Measurements from ENCODE around the gene PPP1R18.
A peak's percentile ranks its signal among the peaks of the same experiment; 100 is the strongest.
"Not testable (repeated sequence)": the region's sequence is repeated elsewhere in the genome, so short reads cannot be mapped to it uniquely, and the experiment has no call there.

The PPP1R18 gene

DNA sequence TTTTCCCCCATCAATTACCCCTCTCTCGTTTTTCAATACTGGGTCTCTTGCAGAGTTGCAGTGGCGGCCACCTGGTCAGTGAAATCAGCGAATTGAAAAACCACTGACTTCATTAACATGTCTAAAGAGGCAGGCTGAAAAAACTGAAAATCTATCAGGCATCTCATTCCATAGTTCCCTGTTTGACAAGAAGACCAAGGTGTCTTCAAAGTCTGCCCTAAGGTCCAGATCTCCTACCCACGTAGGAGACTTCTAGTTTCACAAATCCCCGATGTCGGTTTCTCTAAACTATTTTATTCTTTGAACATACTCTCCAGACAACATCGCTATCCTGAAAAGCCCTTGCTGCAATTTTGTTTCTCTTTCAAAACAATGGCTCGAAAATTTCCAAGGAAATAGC lies 32.9 kb upstream of the PPP1R18 start:
- Histone ChIP-seq H3K9me3 (ENCODE audit: control insufficient read depth, low read length) (no peaks in the 10 kb centered on the region), H3K18ac (ENCODE audit: low read depth in 1 of 2, low read length in 2 of 2) (peak overlapping the region; percentile 61 to 80), H2BK120ac (ENCODE audit: low read depth, low read length) (peak overlapping the region; percentile 6), H2BK12ac (ENCODE audit: low read length in 2 of 2) (peak overlapping the region in 1 of 2 experiments; percentile 66), H3K4me3 (ENCODE audit: insufficient read depth in 1 of 2, low read depth in 1 of 2, low read length in 2 of 2) (peak overlapping the region in 1 of 2 experiments; percentile 93), H2AK5ac (ENCODE audit: low read length, severe bottlenecking) (peak overlapping the region; percentile 79), H2BK5ac (ENCODE audit: low read depth, low read length, poor library complexity, severe bottlenecking) (peak overlapping the region; percentile 66), H3K36me3 (ENCODE audit: control insufficient read depth in 1 of 2, insufficient read depth in 2 of 2, low read depth in 1 of 2, low read length in 2 of 2) (peaks cover 23 to 31% of the 10 kb centered on the region in 2 experiments), H3K9ac (ENCODE audit: low read length) (peak overlapping the region; percentile 99), H3K27me3 (ENCODE audit: control insufficient read depth in 1 of 2, insufficient read depth in 1 of 2, low read length in 2 of 2) (no peaks in the 10 kb centered on the region), H3K4me2 (ENCODE audit: low read length, poor library complexity, severe bottlenecking) (peak overlapping the region; percentile 54), H3K4me1 (ENCODE audit: control insufficient read depth, insufficient read depth, low read depth, low read length) (peaks cover 11% of the 10 kb centered on the region), H4K91ac (ENCODE audit: low read length) (no peak overlapping the region), H3K14ac (ENCODE audit: low read length in 2 of 2) (no peak overlapping the region), H2AFZ (ENCODE audit: low read depth, low read length) (no peak overlapping the region), H4K8ac (ENCODE audit: low read length) (no peak overlapping the region), H3K27ac (ENCODE audit: low read length, poor library complexity, severe bottlenecking) (peak overlapping the region; percentile 96), H2BK15ac (ENCODE audit: low read depth, poor library complexity, severe bottlenecking) (no peak overlapping the region), H3K79me1 (replicated peaks; ENCODE audit: low read length, poor library complexity, severe bottlenecking) (peaks cover 6% of the 10 kb centered on the region), H3K4ac (ENCODE audit: low read depth in 1 of 2, low read length in 2 of 2) (peak overlapping the region; percentile 60 to 79), H3K23ac (ENCODE audit: low read length in 2 of 2) (no peak overlapping the region)
- no peak for DNase-seq
- 21% methylated on average over 8 of the region's 8 CpGs for WGBS

DNA sequence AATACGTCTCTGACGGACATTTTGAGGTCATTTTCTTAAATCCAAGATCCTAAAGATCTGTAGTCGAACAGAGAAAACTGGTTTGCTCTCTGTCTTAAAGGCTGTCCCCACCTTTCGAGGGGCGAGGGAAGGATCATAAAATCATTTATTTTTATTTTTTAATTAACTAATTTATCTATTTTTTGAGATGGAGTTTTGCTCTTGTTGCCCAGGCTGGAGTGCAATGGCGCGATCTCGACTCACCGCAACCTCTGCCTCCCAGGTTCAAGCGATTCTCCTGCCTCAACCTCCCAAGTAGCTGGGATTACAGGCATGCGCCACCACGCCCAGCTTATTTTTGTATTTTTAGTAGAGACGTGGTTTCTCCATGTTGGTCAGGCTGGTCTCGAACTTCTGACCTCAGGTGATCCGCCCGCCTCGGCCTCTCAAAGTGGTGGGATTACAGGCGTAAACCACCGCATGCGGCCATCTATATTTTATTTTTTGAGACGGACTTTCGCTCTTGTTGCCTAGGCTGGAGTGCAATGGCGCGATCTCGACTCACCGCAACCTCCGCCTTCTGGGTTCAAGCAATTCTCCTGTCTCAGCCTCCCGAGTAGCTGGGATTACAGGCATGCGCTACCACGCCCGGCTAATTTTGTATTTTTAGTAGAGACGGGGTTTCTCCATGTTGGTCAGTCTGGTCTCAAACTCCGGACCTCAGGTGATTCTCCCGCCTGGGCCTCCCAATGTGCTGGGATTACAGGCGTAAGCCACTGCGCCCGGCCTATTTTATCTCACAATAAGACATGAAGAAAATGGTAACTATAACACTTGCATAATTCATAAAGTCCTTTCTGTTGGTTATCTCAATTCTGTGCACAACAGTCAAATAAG lies 31.6 kb upstream of the PPP1R18 start:
- 85% methylated on average over 31 of the region's 37 CpGs for WGBS
- H2AFZ ChIP-seq (ENCODE audit: low read depth, low read length); DNase-seq; H4K91ac ChIP-seq (ENCODE audit: low read length); H2BK12ac ChIP-seq (ENCODE audit: low read length in 2 of 2); H3K18ac ChIP-seq (ENCODE audit: low read depth in 1 of 2, low read length in 2 of 2); H4K8ac ChIP-seq (ENCODE audit: low read length); H2BK15ac ChIP-seq (ENCODE audit: low read depth, poor library complexity, severe bottlenecking); H3K9me3 ChIP-seq (ENCODE audit: control insufficient read depth, low read length); H3K4me1 ChIP-seq (ENCODE audit: control insufficient read depth, insufficient read depth, low read depth, low read length); H2BK120ac ChIP-seq (ENCODE audit: low read depth, low read length); H3K14ac ChIP-seq (ENCODE audit: low read length in 2 of 2); H3K4ac ChIP-seq (ENCODE audit: low read depth in 1 of 2, low read length in 2 of 2); H3K27me3 ChIP-seq (ENCODE audit: control insufficient read depth in 1 of 2, insufficient read depth in 1 of 2, low read length in 2 of 2); H3K23ac ChIP-seq (ENCODE audit: low read length in 2 of 2): not testable (repeated sequence)
- peak overlapping the region; percentile 86 for H3K27ac ChIP-seq (ENCODE audit: low read length, poor library complexity, severe bottlenecking)
- peaks cover 16 to 31% of the 10 kb centered on the region in 2 experiments for H3K36me3 ChIP-seq (ENCODE audit: control insufficient read depth in 1 of 2, insufficient read depth in 2 of 2, low read depth in 1 of 2, low read length in 2 of 2)
- H2AK5ac ChIP-seq (ENCODE audit: low read length, severe bottlenecking): peak overlapping the region; percentile 22
- peak overlapping the region; percentile 99 for H3K9ac ChIP-seq (ENCODE audit: low read length)
- H3K4me3 ChIP-seq (ENCODE audit: insufficient read depth in 1 of 2, low read depth in 1 of 2, low read length in 2 of 2): peak overlapping the region in 1 of 2 experiments; percentile 77
- H3K79me1 ChIP-seq (replicated peaks; ENCODE audit: low read length, poor library complexity, severe bottlenecking): peaks cover 12% of the 10 kb centered on the region
- H2BK5ac ChIP-seq (ENCODE audit: low read depth, low read length, poor library complexity, severe bottlenecking): peak overlapping the region; percentile 39
- H3K4me2 ChIP-seq (ENCODE audit: low read length, poor library complexity, severe bottlenecking): peak overlapping the region; percentile 3

GRCh38 chr6:30717129-30717844 lies 30.8 kb upstream of the PPP1R18 start, which contains the start of gene MDC1:
TSS of gene MDC1 (minus strand) at chr6:30717281. CDS start at chr6:30715175, 2,106 bp downstream.
- Histone ChIP-seq H2BK120ac (ENCODE audit: low read depth, low read length) (peak within 1 kb of the TSS; percentile 73), H4K91ac (ENCODE audit: low read length) (peak within 1 kb of the TSS; percentile 81), H3K9ac (ENCODE audit: low read length) (peak within 1 kb of the TSS; percentile 92), H3K23ac (ENCODE audit: low read length in 2 of 2) (no peak within 1 kb of the TSS), H3K4me3 (ENCODE audit: insufficient read depth in 1 of 2, low read depth in 1 of 2, low read length in 2 of 2) (peak within 1 kb of the TSS; percentile 64 to 85), H2AFZ (ENCODE audit: low read depth, low read length) (peak within 1 kb of the TSS; percentile 11), H3K4me1 (ENCODE audit: control insufficient read depth, insufficient read depth, low read depth, low read length) (peaks cover 4% of the 10 kb centered on the region), H3K9me3 (ENCODE audit: control insufficient read depth, low read length) (no peaks in the 10 kb centered on the region), H3K27ac (ENCODE audit: low read length, poor library complexity, severe bottlenecking) (peak within 1 kb of the TSS; percentile 86), H3K79me1 (replicated peaks; ENCODE audit: low read length, poor library complexity, severe bottlenecking) (peaks cover 20% of the 10 kb centered on the region), H4K8ac (ENCODE audit: low read length) (peak within 1 kb of the TSS; percentile 80), H3K4me2 (ENCODE audit: low read length, poor library complexity, severe bottlenecking) (peak within 1 kb of the TSS; percentile 35), H3K14ac (ENCODE audit: low read length in 2 of 2) (peak within 1 kb of the TSS in 1 of 2 experiments; percentile 69), H2BK5ac (ENCODE audit: low read depth, low read length, poor library complexity, severe bottlenecking) (peak within 1 kb of the TSS; percentile 39), H3K4ac (ENCODE audit: low read depth in 1 of 2, low read length in 2 of 2) (peak within 1 kb of the TSS; percentile 41 to 72), H2AK5ac (ENCODE audit: low read length, severe bottlenecking) (peak within 1 kb of the TSS; percentile 17), H3K18ac (ENCODE audit: low read depth in 1 of 2, low read length in 2 of 2) (peak within 1 kb of the TSS; percentile 41 to 74), H2BK12ac (ENCODE audit: low read length in 2 of 2) (no peak within 1 kb of the TSS), H3K36me3 (ENCODE audit: control insufficient read depth in 1 of 2, insufficient read depth in 2 of 2, low read depth in 1 of 2, low read length in 2 of 2) (peaks cover 21 to 31% of the 10 kb centered on the region in 2 experiments), H2BK15ac (ENCODE audit: low read depth, poor library complexity, severe bottlenecking) (peak within 1 kb of the TSS; percentile 53), H3K27me3 (ENCODE audit: control insufficient read depth in 1 of 2, insufficient read depth in 1 of 2, low read length in 2 of 2) (no peaks in the 10 kb centered on the region)
- WGBS: under 1% methylated on average over 48 of the region's 48 CpGs
- peak; percentile 100 for DNase-seq

GRCh38 chr6:30716879-30717128 lies 30.4 kb upstream of the PPP1R18 start:
- Histone ChIP-seq H3K4me3 (ENCODE audit: insufficient read depth in 1 of 2, low read depth in 1 of 2, low read length in 2 of 2) (peak overlapping the region; percentile 64 to 85), H3K36me3 (ENCODE audit: control insufficient read depth in 1 of 2, insufficient read depth in 2 of 2, low read depth in 1 of 2, low read length in 2 of 2) (peaks cover 23 to 34% of the 10 kb centered on the region in 2 experiments), H3K27ac (ENCODE audit: low read length, poor library complexity, severe bottlenecking) (peak overlapping the region; percentile 47), H3K4me2 (ENCODE audit: low read length, poor library complexity, severe bottlenecking) (peak overlapping the region; percentile 35), H3K23ac (ENCODE audit: low read length in 2 of 2) (no peak overlapping the region), H2BK120ac (ENCODE audit: low read depth, low read length) (peak overlapping the region; percentile 73), H2BK15ac (ENCODE audit: low read depth, poor library complexity, severe bottlenecking) (peak overlapping the region; percentile 53), H3K4ac (ENCODE audit: low read depth in 1 of 2, low read length in 2 of 2) (peak overlapping the region; percentile 41 to 64), H3K18ac (ENCODE audit: low read depth in 1 of 2, low read length in 2 of 2) (peak overlapping the region; percentile 41 to 74), H3K79me1 (replicated peaks; ENCODE audit: low read length, poor library complexity, severe bottlenecking) (peaks cover 24% of the 10 kb centered on the region), H2BK12ac (ENCODE audit: low read length in 2 of 2) (no peak overlapping the region), H3K9me3 (ENCODE audit: control insufficient read depth, low read length) (no peaks in the 10 kb centered on the region), H3K9ac (ENCODE audit: low read length) (peak overlapping the region; percentile 92), H2AK5ac (ENCODE audit: low read length, severe bottlenecking) (no peak overlapping the region), H2AFZ (ENCODE audit: low read depth, low read length) (peak overlapping the region; percentile 11), H3K4me1 (ENCODE audit: control insufficient read depth, insufficient read depth, low read depth, low read length) (peaks cover 4% of the 10 kb centered on the region), H4K91ac (ENCODE audit: low read length) (peak overlapping the region; percentile 81), H3K27me3 (ENCODE audit: control insufficient read depth in 1 of 2, insufficient read depth in 1 of 2, low read length in 2 of 2) (no peaks in the 10 kb centered on the region), H4K8ac (ENCODE audit: low read length) (peak overlapping the region; percentile 80), H2BK5ac (ENCODE audit: low read depth, low read length, poor library complexity, severe bottlenecking) (no peak overlapping the region), H3K14ac (ENCODE audit: low read length in 2 of 2) (no peak overlapping the region)
- no peak for DNase-seq
- WGBS: 6% methylated on average over 8 of the region's 8 CpGs
